Mucosa of descending colon (tissue), 3 donors: ENCODE measurements around the gene SLC26A3. TPM values are rescaled to one million over a fixed set of nuclear protein-coding genes. Genes with fewer than 3 reads are reported as not detected.

Source experiments
- ATAC-seq: fragments of 200-7000 bp; cut with Tn5 transposase; one replicate; pipeline ENCODE4 v1.9.1; 2020; ENCODE audit warnings: mild to moderate bottlenecking, moderate library complexity
- DNase-seq, 3 donors: peaks; one replicate each; pipeline ENCODE4 v3.0.0-alpha.2; 2020
- H3K36me3 ChIP-seq: fragments of 200-600 bp; one replicate; pipeline ENCODE4 v1.8.0; 2021; ENCODE audit warnings: low read depth, mild to moderate bottlenecking
- H3K4me1 ChIP-seq: fragments of 200-600 bp; one replicate; pipeline ENCODE4 v1.8.0; 2021; ENCODE audit warnings: low read depth, mild to moderate bottlenecking
- H3K4me3 ChIP-seq: fragments of 200-600 bp; one replicate; pipeline ENCODE4 v1.8.0; 2021; ENCODE audit warnings: mild to moderate bottlenecking
- H3K9me3 ChIP-seq: fragments of 200-600 bp; one replicate; pipeline ENCODE4 v1.8.0; 2021; ENCODE audit warnings: mild to moderate bottlenecking
- CTCF ChIP-seq: fragments of 200-600 bp; IDR thresholded peaks from one replicate; pipeline ENCODE4 v1.8.0; 2022; ENCODE audit warnings: antibody characterized with exemption, mild to moderate bottlenecking
- intact Hi-C, 2 donors: fragments of 100-400 bp; cut with DNase I in 1 of 2; cut with micrococcal nuclease in 1 of 2; formaldehyde crosslinking; loops; one replicate each; pipeline versions ENCODE4 v1.11.0 to v1.11.1; 2022; cut with DNase I, micrococcal nuclease
- total RNA-seq, 3 donors: library from RNA; stranded (reverse); fragmentation: NEBNext Ultra II Directional in 2 of 3; extraction: Animal tissue kit (Norgen Biotek cat#: 25700) in 2 of 3; gene quantifications; one replicate each; pipeline versions ENCODE4 v1.2.1 to v1.2.4, GENCODE V29; 2021 to 2023
- donor health status: DM: no; HTN: no; CAD: no; lungs with moderate emphysema.
- donor health status: DM: no; HTN: no; CAD: no.
- donor health status: DM: no; HTN: yes; CAD: no.

Gene SLC26A3
- total RNA-seq, 3 donors from 2014 or later = 1,687 to 3,849 (median 2,946) TPM

GRCh38 chr7:107785926-107786325 is 17.1 kb downstream of the SLC26A3 start:
- intact Hi-C loops = loop anchor here in 1 of 2 donors (10.0 kb wide), 1 partner anchor 89 kb away; no protein-coding TSS in a partner anchor
- H3K4me3 ChIP-seq = no peak overlapping the region
- TF ChIP-seq CTCF = no peak
- no peak for DNase-seq
- H3K4me1 ChIP-seq = no peaks in the 10 kb centered on the region
- H3K9me3 ChIP-seq = no peaks in the 10 kb centered on the region
- no peaks in the 10 kb centered on the region for H3K36me3 ChIP-seq
- peak; percentile 13 for ATAC-seq

- H3K36me3 ChIP-seq = no peaks in the 10 kb centered on the region
- TF ChIP-seq CTCF = no peak
- DNase-seq (no peak), ATAC-seq (peak; percentile 18)
- no peaks in the 10 kb centered on the region for H3K4me1 ChIP-seq
- no peak overlapping the region for H3K4me3 ChIP-seq
- no peaks in the 10 kb centered on the region for H3K9me3 ChIP-seq
- intact Hi-C loops = loop anchor here in 1 of 2 donors (10.0 kb wide), 1 partner anchor 90 kb away; no protein-coding TSS in a partner anchor
These were observed 17.9 kb downstream of the SLC26A3 start for GRCh38 chr7:107785170-107785569.

GRCh38 chr7:107783648-107784047 is 19.4 kb downstream of the SLC26A3 start:
- Histone ChIP-seq H3K4me3 (no peak overlapping the region), H3K9me3 (no peaks in the 10 kb centered on the region), H3K36me3 (no peaks in the 10 kb centered on the region), H3K4me1 (no peaks in the 10 kb centered on the region)
- ATAC-seq (no peak), DNase-seq (no peak)
- no peak for TF ChIP-seq CTCF
- intact Hi-C loops = loop anchor here in 1 of 2 donors (10.0 kb wide), 1 partner anchor 91 kb away; no protein-coding TSS in a partner anchor

GRCh38 chr7:107782374-107782773 is 20.6 kb downstream of the SLC26A3 start:
- Histone ChIP-seq H3K9me3 (no peaks in the 10 kb centered on the region), H3K4me3 (no peak overlapping the region), H3K36me3 (no peaks in the 10 kb centered on the region), H3K4me1 (no peaks in the 10 kb centered on the region)
- intact Hi-C loops = loop anchor here in 1 of 2 donors (10.0 kb wide), 1 partner anchor 92 kb away; no protein-coding TSS in a partner anchor
- ATAC-seq (no peak), DNase-seq (no peak)
- no peak for TF ChIP-seq CTCF

- H3K4me1 ChIP-seq = no peaks in the 10 kb centered on the region
- intact Hi-C loops = loop anchor here in 1 of 2 donors (10.0 kb wide), 1 partner anchor 95 kb away; no protein-coding TSS in a partner anchor
- ATAC-seq (peak; percentile 68), DNase-seq (peak in 1 of 3 donors; percentile 52)
- H3K9me3 ChIP-seq = no peaks in the 10 kb centered on the region
- H3K4me3 ChIP-seq = no peak overlapping the region
- H3K36me3 ChIP-seq = no peaks in the 10 kb centered on the region
- no peak for TF ChIP-seq CTCF
These were observed 23.4 kb downstream of the SLC26A3 start for GRCh38 chr7:107779647-107780099.
